Measurements from ENCODE around the gene CLCN3.

DNA sequence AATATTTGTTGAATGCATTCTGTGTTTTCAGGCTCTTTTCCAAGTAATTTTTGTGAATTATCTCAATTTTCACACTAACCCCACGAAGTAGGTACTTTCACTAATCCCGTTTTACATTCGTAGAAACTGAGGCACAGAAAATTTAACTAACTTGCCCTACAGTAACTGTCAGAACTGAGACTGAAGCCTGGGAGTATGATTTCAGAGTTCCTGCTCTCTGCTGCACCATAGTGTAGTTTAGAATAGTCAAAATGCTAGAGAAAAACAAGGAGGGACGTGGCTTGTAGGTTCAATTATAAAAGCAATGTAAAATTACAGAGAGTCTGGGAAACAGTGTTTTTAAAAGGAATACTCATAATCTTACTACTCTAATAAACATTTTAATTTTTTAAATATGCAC is 2.2 kb downstream of the CLCN3 start:
- TF ChIP-seq ZBTB11 (CRISPR knock-in tag; IDR thresholded peaks at IDR 0.05) (no peak), SMAD3 (CRISPR knock-in tag; conservative IDR thresholded peaks at IDR 0.05) (no peak), ZNF512 (tag; IDR thresholded peaks at IDR 0.05) (no peak), NONO (IDR thresholded peaks at IDR 0.05; ENCODE audit: low read depth in 2 of 2, low read length in 1 of 2) (no peak), TSC22D4 (tag; IDR thresholded peaks at IDR 0.05) (no peak), MAFG (tag; conservative IDR thresholded peaks at IDR 0.05) (no peak), CTCF (IDR thresholded peaks at IDR 0.05 in 2 of 3, conservative IDR thresholded peaks at IDR 0.05 in 1 of 3; ENCODE audit: insufficient read depth in 2 of 3, low read depth in 1 of 3, low read length in 3 of 3) (no peak), RBM14 (IDR thresholded peaks at IDR 0.05; ENCODE audit: borderline replicate concordance, insufficient read depth, low read depth, low read length) (no peak)

Data from K562 (cell line).